Stimulated activated CD4-positive, alpha-beta T cell treated with anti-CD3 and anti-CD28 coated beads, Interleukin-12 subunit alpha, Interleukin-12 subunit beta, amount 100 ng/mL, for 24 hours (primary cell): Measurements from ENCODE around the gene MRM1.

Source experiments
- DNase-seq, 2 experiments: peaks; one replicate each; pipeline ENCODE4 v3.0.0-alpha.2; 2020; ENCODE audit warnings: low read depth in 2 of 2

The MRM1 gene, protein sequence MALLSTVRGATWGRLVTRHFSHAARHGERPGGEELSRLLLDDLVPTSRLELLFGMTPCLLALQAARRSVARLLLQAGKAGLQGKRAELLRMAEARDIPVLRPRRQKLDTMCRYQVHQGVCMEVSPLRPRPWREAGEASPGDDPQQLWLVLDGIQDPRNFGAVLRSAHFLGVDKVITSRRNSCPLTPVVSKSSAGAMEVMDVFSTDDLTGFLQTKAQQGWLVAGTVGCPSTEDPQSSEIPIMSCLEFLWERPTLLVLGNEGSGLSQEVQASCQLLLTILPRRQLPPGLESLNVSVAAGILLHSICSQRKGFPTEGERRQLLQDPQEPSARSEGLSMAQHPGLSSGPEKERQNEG

DNA sequence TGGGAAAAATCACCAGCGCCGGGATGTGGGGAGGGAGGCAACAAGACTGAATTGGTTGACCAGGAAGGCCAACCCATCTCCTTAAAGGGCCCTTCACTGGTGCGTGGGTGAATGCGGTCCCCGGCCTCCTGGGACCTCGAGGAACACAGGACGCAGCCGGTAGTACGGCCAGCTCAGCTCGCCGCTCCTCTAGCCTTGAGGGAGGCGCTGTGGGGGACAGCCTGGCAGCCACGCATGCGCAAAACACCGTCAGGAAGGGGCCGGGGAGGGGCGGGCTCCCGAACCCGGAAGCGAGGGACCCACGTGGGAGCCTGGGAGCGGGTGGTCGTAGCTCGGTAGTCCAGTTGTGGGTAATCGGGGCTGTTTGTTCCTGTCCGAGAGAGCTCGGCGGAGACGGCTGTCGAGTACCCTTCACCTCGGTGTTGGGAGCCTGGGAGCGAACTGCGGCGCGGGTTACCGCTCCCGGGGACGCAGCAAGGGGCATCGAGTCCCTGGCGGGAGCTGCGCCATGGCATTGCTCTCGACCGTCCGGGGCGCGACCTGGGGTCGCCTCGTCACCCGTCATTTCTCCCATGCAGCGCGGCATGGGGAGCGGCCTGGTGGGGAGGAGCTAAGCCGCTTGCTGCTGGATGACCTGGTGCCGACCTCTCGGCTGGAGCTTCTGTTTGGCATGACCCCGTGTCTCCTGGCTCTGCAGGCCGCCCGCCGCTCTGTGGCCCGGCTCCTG, at the start of gene MRM1:
Gene MRM1, plus strand, starts transcription at position 281 of the 727 bp plus-strand sequence. Its CDS starts 228 bp downstream, at position 509.
- peak; percentile 85 to 88 for DNase-seq

DNA sequence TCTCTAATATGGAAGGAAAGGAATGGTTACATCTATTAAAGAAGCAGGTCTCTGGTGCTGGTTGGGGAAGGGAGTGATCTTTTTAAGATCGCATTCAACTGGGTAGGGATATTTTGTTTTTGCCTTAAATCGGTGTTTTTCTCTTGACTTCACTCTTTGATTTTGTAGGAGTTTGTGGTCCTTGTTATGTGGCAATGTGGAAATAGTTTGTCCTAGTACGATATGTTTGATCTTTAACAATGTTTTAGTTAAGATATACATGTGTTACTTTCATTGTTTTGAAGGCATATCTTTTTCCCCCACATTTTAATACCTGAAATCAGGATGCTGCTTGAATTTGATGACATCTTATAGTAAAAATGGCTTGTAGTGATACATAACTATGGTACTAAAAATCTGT, 47.9 kb upstream of the MRM1 start:
- no peak for DNase-seq

- DNase-seq: no peak
These were observed 35.3 kb upstream of the MRM1 start for GRCh38 chr17:36566081-36566480.

DNA sequence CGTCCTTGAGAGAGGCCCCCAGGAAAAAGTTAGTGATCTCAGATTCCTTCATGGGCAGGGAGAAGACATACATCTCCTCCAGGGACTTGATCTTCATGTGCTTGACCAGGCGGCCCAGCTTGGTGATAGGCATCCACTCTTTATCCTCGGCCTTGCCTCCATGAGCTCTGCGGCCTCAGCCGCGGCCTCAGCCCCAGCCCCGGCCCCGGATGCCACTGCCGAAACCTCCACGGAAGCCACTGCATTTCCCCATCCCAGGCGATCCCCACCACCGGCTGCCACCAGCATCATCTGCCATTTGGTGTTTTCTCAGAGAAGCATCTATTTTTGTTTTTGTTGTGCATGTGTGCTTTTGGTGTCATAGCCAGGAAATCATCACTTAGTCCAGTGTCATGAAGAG, 26.4 kb upstream of the MRM1 start:
- no peak for DNase-seq

GRCh38 chr17:36576793-36577192, 24.6 kb upstream of the MRM1 start:
- no peak for DNase-seq

- DNase-seq: no peak
These were observed 22.7 kb upstream of the MRM1 start for GRCh38 chr17:36578671-36579070.

- DNase-seq: no peak
These were observed 17.6 kb upstream of the MRM1 start for GRCh38 chr17:36583787-36584186.

DNA sequence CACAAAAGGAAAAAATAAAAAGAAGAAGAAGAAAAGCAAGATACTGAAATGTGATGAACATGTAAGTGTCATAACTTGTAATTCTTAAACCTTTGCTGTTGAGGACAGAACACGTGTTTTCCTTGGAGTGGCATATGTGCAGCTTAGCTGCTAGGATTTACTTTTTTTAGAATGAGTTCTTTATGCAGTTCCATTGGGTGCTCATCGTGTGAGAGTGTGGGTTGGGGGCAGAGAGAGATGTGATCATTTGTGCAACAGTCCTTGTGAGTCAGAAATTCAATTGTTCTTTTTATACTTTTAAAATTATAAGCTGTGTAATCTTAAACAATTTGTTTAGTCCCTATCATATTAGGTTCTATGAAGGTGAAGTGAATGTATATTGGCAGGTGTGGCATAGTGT, 15.2 kb upstream of the MRM1 start:
- DNase-seq: no peak

GRCh38 chr17:36590082-36590481, 11.3 kb upstream of the MRM1 start:
- DNase-seq: no peak

DNA sequence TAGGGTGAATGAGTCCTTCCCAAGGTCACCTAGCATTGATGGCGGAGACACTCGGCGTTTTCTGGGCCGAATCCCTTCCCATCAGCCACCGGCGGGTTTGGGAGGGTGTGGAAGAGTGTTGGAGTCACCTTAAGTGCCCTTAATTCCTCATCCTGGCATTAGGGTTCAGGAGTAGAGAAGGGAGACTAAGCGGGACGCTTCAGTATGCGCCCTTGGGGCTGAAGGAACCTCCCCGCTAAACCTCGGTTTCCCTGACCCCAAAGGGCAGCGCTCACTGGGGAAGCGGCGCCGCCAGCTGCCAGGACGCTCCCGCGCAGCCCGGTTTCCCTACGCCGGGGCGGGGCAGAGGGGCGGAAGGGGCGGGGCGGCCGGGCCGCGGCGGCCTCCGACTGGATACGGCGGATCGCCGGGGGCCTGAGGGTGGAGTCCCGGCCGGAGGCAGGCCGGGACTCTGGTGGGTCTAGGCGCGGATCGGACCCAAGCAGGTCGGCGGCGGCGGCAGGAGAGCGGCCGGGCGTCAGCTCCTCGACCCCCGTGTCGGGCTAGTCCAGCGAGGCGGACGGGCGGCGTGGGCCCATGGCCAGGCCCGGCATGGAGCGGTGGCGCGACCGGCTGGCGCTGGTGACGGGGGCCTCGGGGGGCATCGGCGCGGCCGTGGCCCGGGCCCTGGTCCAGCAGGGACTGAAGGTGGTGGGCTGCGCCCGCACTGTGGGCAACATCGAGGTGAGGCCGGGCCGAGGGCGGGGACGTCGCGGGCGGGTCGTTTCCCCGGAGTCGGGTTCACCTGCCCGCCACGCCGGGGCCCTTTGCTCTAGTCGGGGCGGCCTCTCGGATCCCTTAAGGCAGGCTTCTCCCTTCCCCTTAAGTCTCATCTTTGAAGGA, 9.7 kb upstream of the MRM1 start, which contains the start of gene DHRS11:
Gene DHRS11, plus strand, starts transcription at position 446 of the 882 bp plus-strand sequence. Its CDS starts 131 bp downstream, at position 577.
- peak; percentile 68 to 84 for DNase-seq

GRCh38 chr17:36592316-36592715, 9.1 kb upstream of the MRM1 start:
- DNase-seq: peak in 1 of 2 experiments; percentile 10

DNA sequence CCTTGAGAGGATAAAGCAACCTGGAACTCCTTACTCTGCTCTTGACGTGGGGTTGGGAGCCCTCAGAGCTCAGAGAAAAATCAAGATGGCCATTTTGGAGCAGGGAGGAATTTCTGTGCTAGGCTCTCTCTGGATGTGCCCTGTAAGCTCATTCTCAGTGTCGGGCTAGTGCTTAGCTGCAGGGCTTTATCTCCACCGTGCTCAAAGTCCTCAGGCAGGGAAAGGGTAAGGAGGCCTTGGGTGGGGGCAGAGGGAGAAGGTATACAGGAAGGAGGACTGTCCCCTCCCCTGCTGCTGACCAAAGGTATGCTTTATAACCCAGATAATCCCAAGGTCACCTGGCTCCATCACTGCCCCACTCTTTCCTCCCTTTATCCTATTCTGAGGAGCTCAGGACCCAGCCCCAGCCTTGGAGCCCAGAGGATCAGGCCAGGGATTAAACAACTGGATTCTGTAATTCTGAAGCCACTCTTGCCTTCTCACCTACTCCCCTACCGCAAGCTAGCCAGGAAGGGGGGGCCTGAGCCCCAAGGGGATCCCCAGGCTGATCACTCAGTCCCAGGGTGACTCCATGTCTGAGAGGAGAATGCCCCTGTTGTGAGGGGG, 8.6 kb upstream of the MRM1 start:
- no peak for DNase-seq

DNA sequence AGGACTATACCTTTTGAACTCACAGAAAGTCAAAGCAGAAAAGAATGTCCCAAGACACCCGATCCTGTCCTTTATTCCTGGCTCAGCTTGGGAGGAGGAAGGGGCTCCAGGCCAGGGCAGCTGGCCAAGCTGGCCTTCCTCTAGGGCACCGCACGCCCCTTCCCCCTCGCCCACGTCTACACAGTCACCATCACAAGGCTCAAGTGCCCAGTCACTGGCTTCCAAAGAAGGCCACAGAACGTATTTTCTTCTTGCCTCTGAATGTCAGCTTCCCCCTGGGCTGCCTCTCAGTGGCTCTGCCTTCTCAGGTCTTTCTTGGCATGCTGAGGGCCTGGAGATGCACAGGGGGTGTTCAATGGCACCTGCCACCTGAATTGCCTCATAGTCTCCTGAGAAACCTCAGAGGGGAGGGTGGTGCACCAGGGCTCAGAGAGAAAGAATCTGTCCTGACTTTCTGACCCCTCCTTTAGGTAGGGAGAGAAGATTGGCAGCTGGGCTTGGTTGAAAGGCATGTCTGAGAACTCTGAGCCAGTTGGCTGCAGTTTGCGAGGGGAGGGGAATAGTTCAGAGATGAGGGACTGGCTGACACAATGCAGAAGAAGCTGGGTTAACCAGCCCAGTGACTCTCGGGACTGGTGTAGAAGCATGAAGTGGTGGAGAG, 7.6 kb upstream of the MRM1 start:
- DNase-seq: no peak

DNA sequence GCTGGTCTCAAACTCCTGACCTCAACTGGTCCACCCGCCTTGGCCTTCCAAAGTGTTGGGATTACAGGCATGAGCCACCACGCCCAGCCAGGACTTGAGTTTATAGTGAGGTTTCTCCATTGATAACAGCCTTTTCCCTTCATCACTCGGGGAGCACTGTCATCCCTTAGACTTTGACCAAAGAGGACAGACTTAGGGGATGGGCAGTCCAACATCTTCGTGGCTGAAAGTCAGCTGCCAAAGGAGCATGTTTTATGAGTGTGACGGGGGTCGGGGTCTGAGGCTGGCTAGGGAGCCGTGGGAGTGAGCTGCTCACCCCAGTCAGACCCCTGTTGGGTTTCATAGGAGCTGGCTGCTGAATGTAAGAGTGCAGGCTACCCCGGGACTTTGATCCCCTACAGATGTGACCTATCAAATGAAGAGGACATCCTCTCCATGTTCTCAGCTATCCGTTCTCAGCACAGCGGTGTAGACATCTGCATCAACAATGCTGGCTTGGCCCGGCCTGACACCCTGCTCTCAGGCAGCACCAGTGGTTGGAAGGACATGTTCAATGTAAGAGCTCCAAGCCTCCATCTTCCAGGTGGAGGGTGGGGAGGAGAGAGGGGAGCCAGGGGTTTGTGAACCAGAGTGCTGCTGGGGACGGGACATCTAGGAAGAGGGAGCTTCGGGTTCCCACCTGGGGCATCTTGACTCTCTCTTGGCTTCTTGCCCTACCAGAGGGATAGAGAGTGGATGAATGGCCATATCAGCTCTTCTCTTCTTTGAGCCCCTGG, 6.6 kb upstream of the MRM1 start:
- no peak for DNase-seq

DNA sequence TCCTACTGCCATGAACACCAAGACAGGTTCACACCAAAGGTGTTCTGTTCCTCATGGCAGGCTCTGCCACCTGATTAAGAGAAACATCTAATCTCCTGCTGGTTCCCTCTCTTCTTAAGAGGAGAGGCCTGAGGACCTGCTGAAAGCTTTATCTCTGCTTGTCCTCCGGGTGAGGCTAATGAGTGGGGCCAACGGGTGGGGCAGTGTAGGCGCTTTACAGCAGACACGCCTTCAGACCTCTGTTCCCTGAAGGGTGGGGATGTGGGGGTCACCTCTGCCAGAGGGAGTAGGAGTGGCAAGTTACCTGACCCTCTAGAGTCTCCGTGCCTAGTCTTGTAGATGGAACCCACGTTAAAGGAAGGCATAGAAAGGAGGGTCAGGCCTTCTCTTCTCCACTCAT, 4.2 kb upstream of the MRM1 start:
- no peak for DNase-seq

GRCh38 chr17:36597866-36598777, 3.3 kb upstream of the MRM1 start:
- DNase-seq: no peak

GRCh38 chr17:36598951-36599401, 2.4 kb upstream of the MRM1 start:
- no peak for DNase-seq

- no peak for DNase-seq
These were observed 1.7 kb upstream of the MRM1 start for GRCh38 chr17:36599546-36600250.

DNA sequence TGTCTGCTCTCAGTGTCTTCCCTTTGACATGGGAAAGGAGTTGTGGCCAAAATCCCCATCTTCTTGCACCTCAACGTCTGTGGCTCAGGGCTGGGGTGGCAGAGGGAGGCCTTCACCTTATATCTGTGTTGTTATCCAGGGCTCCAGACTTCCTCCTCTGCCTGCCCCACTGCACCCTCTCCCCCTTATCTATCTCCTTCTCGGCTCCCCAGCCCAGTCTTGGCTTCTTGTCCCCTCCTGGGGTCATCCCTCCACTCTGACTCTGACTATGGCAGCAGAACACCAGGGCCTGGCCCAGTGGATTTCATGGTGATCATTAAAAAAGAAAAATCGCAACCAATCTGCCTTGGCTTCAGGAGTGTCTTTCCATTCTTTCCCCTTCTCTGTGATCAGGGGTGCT, 918 bp upstream of the MRM1 start:
- no peak for DNase-seq
